AG04450 (cell line): ENCODE results near the gene GRIFIN. TPM values are rescaled to one million over a fixed set of nuclear protein-coding genes. Genes with fewer than 3 reads are reported as not detected.

ENCODE experiments used
- CTCF ChIA-PET: fragments of 300-600, 350-600 bp; formaldehyde crosslinking; extraction: SDS; loops from one replicate; lab custom pipeline; 2022; ENCODE audit warnings: antibody characterized with exemption, inconsistent platforms; lab: Charles Lee
- POLR2A ChIA-PET: fragments of 350-600 bp; formaldehyde crosslinking; extraction: SDS; loops from one replicate; lab custom pipeline; 2021; ENCODE audit warnings: antibody characterized with exemption, inconsistent platforms; lab: Yijun Ruan, JAX
- DNase-seq: peaks from one replicate; pipeline ENCODE4 v3.0.0-alpha.2; 2011; ENCODE audit warnings: low read depth, low spot score
- H3K27ac ChIP-seq: one replicate; pipeline ENCODE4 v1.5.1; 2012; ENCODE audit warnings: low read depth, low read length, control low read depth
- H3K27me3 ChIP-seq: one replicate; pipeline ENCODE4 v1.6.0; 2012; ENCODE audit warnings: low read length; ENCODE audit not compliant: control insufficient read depth, insufficient read depth
- H3K4me3 ChIP-seq: 2 replicates; pipeline ENCODE4 v1.5.1; 2011; ENCODE audit warnings: mild to moderate bottlenecking, low read depth, low read length, control low read depth
- H3K9me3 ChIP-seq: 2 replicates; pipeline ENCODE4 v1.5.1; 2012; ENCODE audit warnings: low read length; ENCODE audit not compliant: control insufficient read depth, insufficient read depth
- polyA plus RNA-seq: library from polyadenylated mRNA; depleted of rRNA; stranded (reverse); fragments of >200 nt; gene quantifications from 2 replicates; pipeline ENCODE4 v1.2.3, GENCODE V29; 2011
- TF ChIP-seq, protein P1 (sequence below): IDR thresholded peaks from 2 replicates; pipeline ENCODE4 v1.5.1; 2011; ENCODE audit warnings: low read depth, low read length, control low read depth, inconsistent platforms

Gene GRIFIN
- polyA plus RNA-seq, 1 experiment: not detected

DNA sequence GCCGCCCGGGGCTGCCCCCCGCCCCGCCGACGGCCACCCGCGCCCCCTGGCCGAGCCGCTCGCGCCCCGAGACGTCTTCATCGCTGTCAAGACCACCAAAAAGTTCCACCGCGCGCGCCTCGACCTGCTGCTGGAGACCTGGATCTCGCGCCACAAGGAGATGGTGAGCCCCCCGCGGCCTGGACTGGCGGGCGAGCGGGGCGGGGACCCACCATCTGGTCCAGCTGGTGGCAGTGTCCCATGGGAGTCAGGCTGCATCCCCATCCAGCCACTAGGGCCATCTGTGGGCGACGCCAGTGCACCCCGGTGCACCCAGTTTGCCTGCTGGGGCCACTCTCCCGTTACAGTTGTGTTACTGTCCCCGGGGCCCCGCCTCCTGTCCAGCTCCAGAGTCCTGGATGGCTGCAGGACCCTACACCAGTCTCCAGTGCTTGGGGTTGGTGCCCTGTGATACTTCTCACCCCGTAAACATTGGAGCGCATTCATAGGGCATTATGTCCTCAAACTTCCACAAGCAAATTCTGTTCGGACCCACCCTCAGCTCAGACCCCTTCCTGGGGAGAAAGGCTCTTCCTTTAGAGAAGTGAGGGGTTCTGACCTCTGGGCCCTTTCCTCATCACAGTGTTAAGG lies 44.0 kb upstream of the GRIFIN start:
- H3K9me3 ChIP-seq: peaks cover 6% of the 10 kb centered on the region; the same call in 1 of the 2 replicates
- no peak overlapping the region for H3K27ac ChIP-seq
- CTCF ChIA-PET: interaction anchor here (1.3 kb wide), 1 partner anchor 41 kb away, joined by 3 read pairs; no protein-coding TSS in a partner anchor
- TF ChIP-seq, protein P1, sequence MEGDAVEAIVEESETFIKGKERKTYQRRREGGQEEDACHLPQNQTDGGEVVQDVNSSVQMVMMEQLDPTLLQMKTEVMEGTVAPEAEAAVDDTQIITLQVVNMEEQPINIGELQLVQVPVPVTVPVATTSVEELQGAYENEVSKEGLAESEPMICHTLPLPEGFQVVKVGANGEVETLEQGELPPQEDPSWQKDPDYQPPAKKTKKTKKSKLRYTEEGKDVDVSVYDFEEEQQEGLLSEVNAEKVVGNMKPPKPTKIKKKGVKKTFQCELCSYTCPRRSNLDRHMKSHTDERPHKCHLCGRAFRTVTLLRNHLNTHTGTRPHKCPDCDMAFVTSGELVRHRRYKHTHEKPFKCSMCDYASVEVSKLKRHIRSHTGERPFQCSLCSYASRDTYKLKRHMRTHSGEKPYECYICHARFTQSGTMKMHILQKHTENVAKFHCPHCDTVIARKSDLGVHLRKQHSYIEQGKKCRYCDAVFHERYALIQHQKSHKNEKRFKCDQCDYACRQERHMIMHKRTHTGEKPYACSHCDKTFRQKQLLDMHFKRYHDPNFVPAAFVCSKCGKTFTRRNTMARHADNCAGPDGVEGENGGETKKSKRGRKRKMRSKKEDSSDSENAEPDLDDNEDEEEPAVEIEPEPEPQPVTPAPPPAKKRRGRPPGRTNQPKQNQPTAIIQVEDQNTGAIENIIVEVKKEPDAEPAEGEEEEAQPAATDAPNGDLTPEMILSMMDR: peak; percentile 4; the same call in 1 of the 2 replicates
- DNase-seq: no peak
- peak overlapping the region; percentile 58 for H3K4me3 ChIP-seq
- H3K27me3 ChIP-seq: no peaks in the 10 kb centered on the region
- POLR2A ChIA-PET: interaction anchor here (0.5 to 0.7 kb wide), 2 partner anchors 36 to 92 kb away, joined by 3 to 4 read pairs; no protein-coding TSS in a partner anchor

DNA sequence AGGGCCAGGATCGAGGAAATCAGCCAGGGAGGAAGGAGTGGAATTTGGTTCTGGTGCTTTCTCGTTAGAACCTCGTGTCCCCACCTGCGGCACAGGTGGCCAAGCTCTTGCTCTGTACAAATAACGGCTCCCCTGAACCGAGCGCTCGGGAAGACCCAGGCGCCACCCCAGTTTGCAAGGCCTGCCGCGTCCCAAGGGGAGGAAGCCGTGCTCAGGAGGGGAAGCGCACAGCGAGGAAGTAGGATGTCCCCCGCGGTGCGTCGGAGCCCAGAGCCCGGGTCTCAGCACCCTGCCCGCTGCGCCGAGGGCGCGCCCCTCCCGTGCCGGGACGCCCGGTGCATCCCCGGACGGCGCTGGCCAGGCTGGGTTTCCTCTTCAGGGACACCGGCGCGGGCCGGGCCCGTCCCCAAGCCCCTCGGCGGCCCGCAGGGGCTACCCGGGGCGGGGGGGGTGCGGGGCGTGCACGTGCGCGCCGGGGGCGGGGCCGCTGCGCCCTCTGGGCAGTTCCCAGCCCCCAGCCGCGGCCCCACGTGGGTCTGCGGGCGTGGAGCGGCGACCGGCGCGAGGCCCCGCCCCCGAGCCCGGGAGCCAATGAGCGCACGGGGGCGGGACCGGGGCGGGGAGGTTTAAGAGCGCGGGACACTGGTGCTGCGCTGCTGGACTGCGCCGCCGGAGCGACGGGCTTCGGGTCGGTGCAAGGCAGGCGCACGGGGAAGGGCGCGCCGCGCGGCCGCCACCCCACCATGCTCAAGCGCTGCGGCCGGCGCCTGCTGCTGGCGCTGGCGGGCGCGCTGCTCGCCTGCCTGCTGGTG lies 43.1 kb upstream of the GRIFIN start, which contains the start of gene LFNG:
LFNG (plus strand) TSS at position 656 of the 812 bp plus-strand sequence; CDS start at position 744, 88 bp downstream.
- CTCF ChIA-PET: no interaction called here

DNA sequence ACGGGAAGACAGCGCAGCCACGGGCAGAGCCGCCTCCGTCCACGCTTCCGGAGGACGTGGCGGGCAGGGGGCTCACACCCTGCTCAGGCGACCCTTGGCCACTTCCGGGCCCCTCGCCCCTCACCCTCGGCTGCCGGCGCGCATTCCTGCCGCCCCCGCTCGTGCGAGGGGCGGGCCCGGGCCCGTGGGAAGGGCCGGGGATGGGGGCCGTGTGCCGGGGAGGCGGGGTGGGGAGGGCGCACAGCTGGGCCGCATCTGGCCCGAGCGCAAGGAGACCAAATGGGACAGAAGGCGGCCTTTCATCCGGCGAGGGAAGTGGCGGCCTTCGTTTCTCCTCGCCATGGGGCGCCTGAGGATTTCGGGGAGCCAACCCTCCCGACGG lies 42.5 kb upstream of the GRIFIN start:
- Histone ChIP-seq H3K4me3 (peak overlapping the region; percentile 53), H3K9me3 (peaks cover 7% of the 10 kb centered on the region; the same call in 1 of the 2 replicates), H3K27ac (no peak overlapping the region), H3K27me3 (no peaks in the 10 kb centered on the region)
- CTCF ChIA-PET: no interaction called here
- no peak for DNase-seq
- POLR2A ChIA-PET: interaction anchor here (0.9 kb wide), 1 partner anchor 21 kb away, joined by 4 read pairs; no protein-coding TSS in a partner anchor
- TF ChIP-seq, protein P1: no peak

More for the DNA sequence above, 43.1 kb upstream of the GRIFIN start, which contains the start of gene LFNG:
- H3K27me3 ChIP-seq: no peaks in the 10 kb centered on the region
- peak within 1 kb of the TSS; percentile 58 for H3K4me3 ChIP-seq
- peaks cover 7% of the 10 kb centered on the region; the same call in 1 of the 2 replicates for H3K9me3 ChIP-seq
- DNase-seq: peak; percentile 57
- TF ChIP-seq, protein P1: no peak
- POLR2A ChIA-PET: interaction anchor here (0.9 kb wide), 1 partner anchor 21 kb away, joined by 4 read pairs; no protein-coding TSS in a partner anchor
- no peak within 1 kb of the TSS for H3K27ac ChIP-seq

DNA sequence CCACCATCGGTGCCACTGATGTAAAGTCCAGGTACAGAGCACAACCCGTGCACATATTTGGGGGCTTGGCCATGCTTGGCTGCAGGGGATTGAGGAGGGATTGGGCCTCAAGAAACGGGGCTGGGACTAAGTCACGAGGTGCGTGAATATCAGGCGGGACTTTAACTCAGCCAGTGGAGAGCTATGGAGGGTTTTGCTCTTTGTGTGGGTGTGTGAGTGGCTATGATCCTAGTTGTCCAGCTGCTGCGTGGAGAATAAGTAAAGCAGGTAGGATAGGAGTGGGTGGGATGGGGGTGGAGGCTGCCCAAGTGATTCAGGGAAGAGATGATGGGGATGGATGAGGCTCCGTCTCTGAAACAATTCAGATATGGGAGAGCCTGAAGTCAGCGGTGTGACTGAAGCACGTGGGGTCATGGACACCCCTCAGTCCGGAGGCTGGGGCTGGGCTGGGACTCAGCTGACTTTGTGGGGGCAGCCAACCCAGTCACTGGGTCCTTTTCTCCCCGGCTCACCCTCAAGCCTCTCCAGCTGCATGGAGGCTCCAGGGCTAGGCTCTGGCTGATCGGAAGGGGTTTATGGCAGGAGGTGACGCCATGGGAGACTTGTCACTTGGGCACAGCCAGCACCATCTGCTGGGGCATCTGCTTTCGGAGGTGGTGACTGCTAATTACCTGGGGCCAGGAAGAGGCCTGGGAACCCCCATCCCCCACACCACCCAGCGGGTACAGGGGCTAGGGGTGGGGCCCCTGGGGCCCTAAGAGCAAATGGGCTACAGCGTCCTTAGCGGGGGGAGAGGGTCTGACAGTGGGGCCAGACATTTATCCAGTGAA lies 41.7 kb upstream of the GRIFIN start:
- H3K27ac ChIP-seq: peak overlapping the region; percentile 57
- POLR2A ChIA-PET: interaction anchor here (1.1 to 1.3 kb wide), 2 partner anchors 20 to 41 kb away, joined by 3 to 4 read pairs; no protein-coding TSS in a partner anchor

More for the DNA sequence above, 41.7 kb upstream of the GRIFIN start:
- no peak for DNase-seq
- H3K9me3 ChIP-seq: peaks cover 7% of the 10 kb centered on the region; the same call in 1 of the 2 replicates
- TF ChIP-seq, protein P1: no peak
- H3K4me3 ChIP-seq: 0 out of 2 replicates have a peak overlapping the region, but pooled peaks have one; percentile 2
- CTCF ChIA-PET: interaction anchor here (1.5 kb wide), 1 partner anchor 49 kb away, joined by 5 read pairs; no protein-coding TSS in a partner anchor
- H3K27me3 ChIP-seq: no peaks in the 10 kb centered on the region
